ENCODE results near the gene PAX8.

PAX8 gene

GRCh38 chr2:113173542-113174375 lies 105.0 kb downstream of the PAX8 start, which contains the start of gene PSD4:
Gene PSD4 (plus strand): TSS chr2:113173971. CDS start chr2:113182457, 8,486 bp downstream.
- CTCF ChIA-PET: interaction anchor here (0.6 to 0.9 kb wide), 2 partner anchors 24 to 216 kb away, joined by 3 to 4 read pairs; no protein-coding TSS in a partner anchor

DNA sequence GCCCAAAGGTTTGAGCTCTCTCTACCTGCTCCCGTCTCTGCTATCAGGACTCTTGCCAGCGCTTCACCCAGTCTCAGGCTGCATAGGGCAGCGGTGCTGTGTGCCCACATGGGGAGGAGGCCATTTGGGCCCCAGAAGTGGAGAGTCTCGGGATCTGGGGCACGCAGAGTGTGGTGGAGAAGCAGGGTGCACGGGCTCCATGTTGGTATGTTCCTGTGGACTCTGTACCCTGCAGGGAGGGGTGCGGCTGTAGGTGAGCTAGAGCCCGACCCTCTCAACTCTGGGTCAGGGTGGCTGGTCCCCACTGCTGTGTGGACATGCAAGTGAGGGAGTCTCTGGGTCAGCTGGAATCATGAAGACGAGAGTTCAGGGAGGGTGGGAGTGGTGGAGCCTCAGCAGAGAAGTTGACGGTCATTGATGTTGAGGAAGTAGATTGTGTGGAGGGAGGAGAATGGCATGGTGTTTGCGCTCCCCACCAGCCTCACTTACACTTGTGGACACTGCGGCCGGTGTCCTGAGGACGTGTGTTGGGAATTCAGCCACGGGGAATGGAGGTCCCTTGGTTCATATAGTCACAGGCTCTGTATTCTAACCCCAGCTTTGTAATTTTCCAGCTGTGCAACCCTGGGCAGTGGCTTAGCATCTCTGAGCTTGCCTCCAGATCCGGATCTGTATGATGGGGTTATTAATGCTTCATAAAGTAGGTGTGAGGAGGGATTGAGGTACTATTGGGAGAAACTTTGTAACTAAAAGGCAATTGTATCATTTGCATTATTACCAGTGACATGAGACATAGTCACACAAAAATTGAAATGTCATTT lies 105.8 kb downstream of the PAX8 start:
- POLR2A ChIA-PET: no interaction called here
- Histone ChIP-seq H3K9me3 (ENCODE audit: control insufficient read depth, insufficient read depth, low read depth, low read length) (no peaks in the 10 kb centered on the region), H3K4me1 (ENCODE audit: control insufficient read depth, insufficient read depth, low read length) (no peaks in the 10 kb centered on the region), H3K27ac (ENCODE audit: extremely low read depth, low read depth, low read length) (no peak overlapping the region), H3K36me3 (ENCODE audit: control insufficient read depth in 2 of 2, insufficient read depth in 1 of 2, low read length in 2 of 2) (no peaks in the 10 kb centered on the region), H3K4me3 (ENCODE audit: low read depth, low read length) (no peak overlapping the region)
- TF ChIP-seq, protein P1, sequence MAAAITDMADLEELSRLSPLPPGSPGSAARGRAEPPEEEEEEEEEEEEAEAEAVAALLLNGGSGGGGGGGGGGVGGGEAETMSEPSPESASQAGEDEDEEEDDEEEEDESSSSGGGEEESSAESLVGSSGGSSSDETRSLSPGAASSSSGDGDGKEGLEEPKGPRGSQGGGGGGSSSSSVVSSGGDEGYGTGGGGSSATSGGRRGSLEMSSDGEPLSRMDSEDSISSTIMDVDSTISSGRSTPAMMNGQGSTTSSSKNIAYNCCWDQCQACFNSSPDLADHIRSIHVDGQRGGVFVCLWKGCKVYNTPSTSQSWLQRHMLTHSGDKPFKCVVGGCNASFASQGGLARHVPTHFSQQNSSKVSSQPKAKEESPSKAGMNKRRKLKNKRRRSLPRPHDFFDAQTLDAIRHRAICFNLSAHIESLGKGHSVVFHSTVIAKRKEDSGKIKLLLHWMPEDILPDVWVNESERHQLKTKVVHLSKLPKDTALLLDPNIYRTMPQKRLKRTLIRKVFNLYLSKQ (tag by site-specific recombination; IDR thresholded peaks at IDR 0.05; ENCODE audit: borderline replicate concordance): no peak
- TF ChIP-seq ZNF2 (tag by site-specific recombination; IDR thresholded peaks at IDR 0.05): no peak
- TF ChIP-seq, protein P2, sequence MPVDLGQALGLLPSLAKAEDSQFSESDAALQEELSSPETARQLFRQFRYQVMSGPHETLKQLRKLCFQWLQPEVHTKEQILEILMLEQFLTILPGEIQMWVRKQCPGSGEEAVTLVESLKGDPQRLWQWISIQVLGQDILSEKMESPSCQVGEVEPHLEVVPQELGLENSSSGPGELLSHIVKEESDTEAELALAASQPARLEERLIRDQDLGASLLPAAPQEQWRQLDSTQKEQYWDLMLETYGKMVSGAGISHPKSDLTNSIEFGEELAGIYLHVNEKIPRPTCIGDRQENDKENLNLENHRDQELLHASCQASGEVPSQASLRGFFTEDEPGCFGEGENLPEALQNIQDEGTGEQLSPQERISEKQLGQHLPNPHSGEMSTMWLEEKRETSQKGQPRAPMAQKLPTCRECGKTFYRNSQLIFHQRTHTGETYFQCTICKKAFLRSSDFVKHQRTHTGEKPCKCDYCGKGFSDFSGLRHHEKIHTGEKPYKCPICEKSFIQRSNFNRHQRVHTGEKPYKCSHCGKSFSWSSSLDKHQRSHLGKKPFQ (tag by site-specific recombination; IDR thresholded peaks at IDR 0.05): no peak
- no peak for TF ChIP-seq ZNF146 (tag by site-specific recombination; IDR thresholded peaks at IDR 0.05)
- no peak for TF ChIP-seq RBAK (tag by site-specific recombination; IDR thresholded peaks at IDR 0.05)
- no peak for TF ChIP-seq ZNF175 (tag by site-specific recombination; IDR thresholded peaks at IDR 0.05)
- CTCF ChIA-PET: interaction anchor here (0.8 to 2.3 kb wide), 3 partner anchors 26 to 217 kb away, joined by 4 to 12 read pairs (median 4); no protein-coding TSS in a partner anchor

More at GRCh38 chr2:113173542-113174375, 105.0 kb downstream of the PAX8 start, which contains the start of gene PSD4:
- no peaks in the 10 kb centered on the region for H3K4me1 ChIP-seq (ENCODE audit: control insufficient read depth, insufficient read depth, low read length)
- H3K36me3 ChIP-seq (ENCODE audit: control insufficient read depth in 2 of 2, insufficient read depth in 1 of 2, low read length in 2 of 2): no peaks in the 10 kb centered on the region
- H3K27ac ChIP-seq (ENCODE audit: extremely low read depth, low read depth, low read length): no peak within 1 kb of the TSS
- POLR2A ChIA-PET: no interaction called here
- no peak for TF ChIP-seq ZNF513 (tag by site-specific recombination; IDR thresholded peaks at IDR 0.05)
- no peak for TF ChIP-seq EGR2 (tag by site-specific recombination; IDR thresholded peaks at IDR 0.05; ENCODE audit: low read depth)
- H3K4me3 ChIP-seq (ENCODE audit: low read depth, low read length): no peak within 1 kb of the TSS
- no peaks in the 10 kb centered on the region for H3K9me3 ChIP-seq (ENCODE audit: control insufficient read depth, insufficient read depth, low read depth, low read length)

DNA sequence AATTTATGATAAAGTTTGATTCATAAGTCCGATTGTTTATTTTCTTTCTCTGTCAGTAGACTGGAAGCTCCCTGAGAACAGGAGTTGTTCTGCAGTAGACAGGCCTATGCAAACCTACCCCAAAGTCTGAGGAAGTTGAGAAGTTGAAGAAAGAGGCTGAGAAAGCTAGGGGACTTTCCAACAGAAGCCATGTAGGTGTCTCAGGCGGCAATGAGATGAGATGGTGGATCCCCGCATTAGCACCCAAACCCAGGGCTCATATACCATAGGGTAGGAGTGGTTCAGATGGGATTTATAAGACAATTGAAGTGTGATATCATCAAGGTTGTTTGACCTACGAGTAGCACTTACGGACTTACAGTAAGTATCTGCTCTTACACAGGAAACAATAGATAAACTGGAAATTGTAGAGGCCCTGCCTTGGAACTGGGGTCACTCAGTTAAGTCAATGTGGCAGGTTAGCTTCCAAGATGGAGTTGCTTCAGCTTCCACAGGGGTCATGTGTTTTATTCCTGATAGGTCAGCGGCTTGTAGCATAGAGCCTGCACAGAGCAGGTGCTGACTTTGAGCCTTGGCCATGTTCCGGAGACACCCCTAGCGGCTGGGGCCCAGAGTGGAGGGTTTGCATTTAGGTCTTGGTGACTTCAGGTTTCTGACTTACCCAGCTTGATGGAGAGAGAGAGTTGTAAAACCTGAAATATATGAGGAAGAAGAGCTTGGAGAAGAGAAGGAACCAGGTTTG lies 107.2 kb downstream of the PAX8 start:
- TF ChIP-seq, protein P3, sequence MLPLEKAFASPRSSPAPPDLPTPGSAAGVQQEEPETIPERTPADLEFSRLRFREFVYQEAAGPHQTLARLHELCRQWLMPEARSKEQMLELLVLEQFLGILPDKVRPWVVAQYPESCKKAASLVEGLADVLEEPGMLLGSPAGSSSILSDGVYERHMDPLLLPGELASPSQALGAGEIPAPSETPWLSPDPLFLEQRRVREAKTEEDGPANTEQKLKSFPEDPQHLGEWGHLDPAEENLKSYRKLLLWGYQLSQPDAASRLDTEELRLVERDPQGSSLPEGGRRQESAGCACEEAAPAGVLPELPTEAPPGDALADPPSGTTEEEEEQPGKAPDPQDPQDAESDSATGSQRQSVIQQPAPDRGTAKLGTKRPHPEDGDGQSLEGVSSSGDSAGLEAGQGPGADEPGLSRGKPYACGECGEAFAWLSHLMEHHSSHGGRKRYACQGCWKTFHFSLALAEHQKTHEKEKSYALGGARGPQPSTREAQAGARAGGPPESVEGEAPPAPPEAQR (tag by site-specific recombination; IDR thresholded peaks at IDR 0.05): no peak
- TF ChIP-seq ZBTB10 (tag by site-specific recombination; IDR thresholded peaks at IDR 0.05): no peak
- TF ChIP-seq ZNF211 (tag by site-specific recombination; IDR thresholded peaks at IDR 0.05; ENCODE audit: low read depth): no peak
- no peak for TF ChIP-seq ZNF626 (tag by site-specific recombination; IDR thresholded peaks at IDR 0.05)
- TF ChIP-seq ZFP37 (tag by site-specific recombination; IDR thresholded peaks at IDR 0.05): no peak
- no peak for TF ChIP-seq ZNF629 (tag by site-specific recombination; IDR thresholded peaks at IDR 0.05)
- TF ChIP-seq ZNF677 (tag by site-specific recombination; IDR thresholded peaks at IDR 0.05): no peak
- H3K4me3 ChIP-seq (ENCODE audit: low read depth, low read length): no peak overlapping the region
- no peaks in the 10 kb centered on the region for H3K36me3 ChIP-seq (ENCODE audit: control insufficient read depth in 2 of 2, insufficient read depth in 1 of 2, low read length in 2 of 2)
- no peaks in the 10 kb centered on the region for H3K9me3 ChIP-seq (ENCODE audit: control insufficient read depth, insufficient read depth, low read depth, low read length)
- CTCF ChIA-PET: interaction anchor here (0.6 to 2.3 kb wide), 3 partner anchors 27 to 219 kb away, joined by 4 to 12 read pairs (median 4); no protein-coding TSS in a partner anchor
- H3K27ac ChIP-seq (ENCODE audit: extremely low read depth, low read depth, low read length): no peak overlapping the region
- POLR2A ChIA-PET: interaction anchor here (0.7 kb wide), 1 partner anchor 81 kb away, joined by 3 read pairs; no protein-coding TSS in a partner anchor
- no peaks in the 10 kb centered on the region for H3K4me1 ChIP-seq (ENCODE audit: control insufficient read depth, insufficient read depth, low read length)
